CD8-positive, alpha-beta memory T cell (primary cell): Measurements from ENCODE around the gene PRR33. TPM values are rescaled to one million over a fixed set of nuclear protein-coding genes. Genes with fewer than 3 reads are reported as not detected.

Source experiments
- CTCF ChIA-PET: fragments of 350-600 bp; sonication (Branson Sonifier 250); formaldehyde crosslinking; loops from one replicate; lab custom pipeline; 2021; ENCODE audit warnings: antibody characterized with exemption; lab: Charles Lee
- POLR2A ChIA-PET: fragments of 350-600 bp; sonication (Branson Sonifier 250); formaldehyde crosslinking; loops from one replicate; lab custom pipeline; 2021; ENCODE audit warnings: antibody characterized with exemption; lab: Charles Lee
- DNase-seq, 5 donors: peaks; one replicate each; pipeline versions ENCODE4 v3.0.0 to v3.0.0-alpha.2; 2020 to 2022; ENCODE audit warnings: mixed read lengths in 1 of 5
- H3K27ac ChIP-seq: one replicate; pipeline ENCODE4 v1.7.0; 2013; ENCODE audit warnings: low read depth, mild to moderate bottlenecking, low read length, moderate library complexity
- H3K27me3 ChIP-seq: 2 replicates; pipeline ENCODE4 v1.7.0; 2013; ENCODE audit warnings: low read length, mild to moderate bottlenecking; ENCODE audit not compliant: insufficient read depth, poor library complexity, severe bottlenecking
- H3K36me3 ChIP-seq: 2 replicates; pipeline ENCODE4 v1.7.0; 2013; ENCODE audit warnings: mild to moderate bottlenecking, low read length, moderate library complexity; ENCODE audit not compliant: insufficient read depth
- H3K4me1 ChIP-seq: 2 replicates; pipeline ENCODE4 v1.7.0; 2013; ENCODE audit warnings: mild to moderate bottlenecking, low read length, moderate library complexity; ENCODE audit not compliant: insufficient read depth
- H3K4me3 ChIP-seq: 2 replicates; pipeline ENCODE4 v1.7.0; 2013; ENCODE audit warnings: mild to moderate bottlenecking, low read length
- H3K9me3 ChIP-seq: 2 replicates; pipeline ENCODE4 v1.7.0; 2013; ENCODE audit warnings: mild to moderate bottlenecking, low read length
- H3K27ac Mint-ChIP-seq, 8 donors: one replicate each; pipeline ENCODE4 v1.8.0; 2020 to 2021; ENCODE audit warnings: mixed read lengths in 8 of 8, mild to moderate bottlenecking in 6 of 8, inconsistent platforms in 3 of 8, moderate library complexity in 3 of 8
- H3K27me3 Mint-ChIP-seq, 2 donors: one replicate each; pipeline ENCODE4 v1.8.0; 2020 to 2021; ENCODE audit warnings: mixed read lengths in 2 of 2, mild to moderate bottlenecking in 1 of 2, moderate library complexity in 1 of 2
- H3K36me3 Mint-ChIP-seq, 3 donors: one replicate each; pipeline ENCODE4 v1.8.0; 2020 to 2021; ENCODE audit warnings: mixed read lengths in 3 of 3, inconsistent platforms in 1 of 3, mild to moderate bottlenecking in 1 of 3
- H3K4me1 Mint-ChIP-seq, 3 donors: one replicate each; pipeline ENCODE4 v1.8.0; 2020 to 2021; ENCODE audit warnings: mixed read lengths in 3 of 3, inconsistent platforms in 1 of 3, mild to moderate bottlenecking in 1 of 3
- H3K4me3 Mint-ChIP-seq, 7 donors: one replicate each; pipeline ENCODE4 v1.8.0; 2020 to 2021; ENCODE audit warnings: mixed read lengths in 7 of 7, mild to moderate bottlenecking in 6 of 7, moderate library complexity in 4 of 7, inconsistent platforms in 2 of 7
- H3K9me3 Mint-ChIP-seq, 5 donors: one replicate each; pipeline ENCODE4 v1.8.0; 2020 to 2022; ENCODE audit warnings: mixed read lengths in 5 of 5, mild to moderate bottlenecking in 3 of 5, moderate library complexity in 2 of 5, inconsistent platforms in 1 of 5
- polyA plus RNA-seq: library from polyadenylated mRNA; unstranded; fragments of 300-500 nt; fragmentation: Illumina TruSeq; gene quantifications from one replicate; pipeline ENCODE4 v1.2.3, GENCODE V29; 2021
- total RNA-seq, 2 experiments: library from RNA; stranded (reverse); gene quantifications; one replicate each; pipeline ENCODE4 v1.2.3, GENCODE V29; 2021

The PRR33 gene
- total and polyA plus RNA-seq, 3 experiments from 2014 or later, result 0.17 TPM; not detected in 2

DNA sequence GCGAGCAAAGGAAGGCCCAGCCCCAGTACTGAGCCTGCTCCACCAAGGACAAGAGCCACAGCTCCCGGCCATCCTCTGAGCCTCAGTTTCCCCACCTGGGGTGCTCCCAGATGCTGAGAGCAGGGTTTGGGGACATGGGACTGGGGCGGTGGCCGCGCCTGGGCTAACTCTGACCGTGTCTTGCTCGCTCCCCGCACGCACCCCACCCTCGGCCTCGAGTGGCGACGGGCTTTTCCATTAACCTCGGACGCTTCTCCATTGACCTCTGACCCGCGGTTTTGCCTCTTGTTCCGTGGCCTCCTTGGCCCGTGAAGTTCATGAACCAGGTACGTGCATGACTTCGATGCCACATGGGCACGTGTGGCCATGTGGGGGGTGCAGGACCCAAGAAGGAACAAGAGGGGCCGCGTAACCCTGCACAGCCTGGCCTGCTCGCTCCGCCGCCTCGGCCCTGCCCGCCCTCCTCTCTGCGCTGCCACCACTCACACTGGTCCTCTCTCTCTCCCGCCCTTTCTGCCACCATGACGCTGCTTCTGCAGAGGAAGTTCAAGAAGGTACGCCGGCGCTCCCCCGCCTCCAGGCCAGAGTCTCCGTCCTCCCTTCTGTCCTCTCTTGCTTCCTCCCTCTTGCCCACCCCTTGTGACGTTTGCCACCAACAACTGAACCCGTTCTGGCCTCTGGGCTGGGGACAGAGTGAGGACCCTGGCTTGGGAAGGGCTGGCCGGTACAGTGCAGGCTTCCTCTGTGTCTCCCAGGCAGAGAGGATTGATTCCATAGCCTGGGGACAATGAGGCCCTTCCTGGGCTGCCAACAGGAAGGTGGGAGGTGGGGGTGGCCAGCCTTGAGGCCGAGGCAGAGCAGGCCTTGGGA is 34.7 kb upstream of the PRR33 start:
- Mint-ChIP-seq H3K27ac (peak overlapping the region in 1 of 8 donors; percentile 29), H3K9me3 (no peaks in the 10 kb centered on the region), H3K4me1 (peaks cover 5 to 12% (median 11%) of the 10 kb centered on the region in 3 donors), H3K4me3 (no peak overlapping the region), H3K27me3 (peaks cover 10 to 11% of the 10 kb centered on the region in 2 donors), H3K36me3 (no peaks in the 10 kb centered on the region)
- Histone ChIP-seq H3K4me3 (no peak overlapping the region), H3K9me3 (no peaks in the 10 kb centered on the region), H3K4me1 (no peaks in the 10 kb centered on the region), H3K36me3 (no peaks in the 10 kb centered on the region), H3K27ac (no peak overlapping the region), H3K27me3 (no peaks in the 10 kb centered on the region)
- DNase-seq, result no peak
- POLR2A ChIA-PET, result no interaction called here
- CTCF ChIA-PET, result no interaction called here

DNA sequence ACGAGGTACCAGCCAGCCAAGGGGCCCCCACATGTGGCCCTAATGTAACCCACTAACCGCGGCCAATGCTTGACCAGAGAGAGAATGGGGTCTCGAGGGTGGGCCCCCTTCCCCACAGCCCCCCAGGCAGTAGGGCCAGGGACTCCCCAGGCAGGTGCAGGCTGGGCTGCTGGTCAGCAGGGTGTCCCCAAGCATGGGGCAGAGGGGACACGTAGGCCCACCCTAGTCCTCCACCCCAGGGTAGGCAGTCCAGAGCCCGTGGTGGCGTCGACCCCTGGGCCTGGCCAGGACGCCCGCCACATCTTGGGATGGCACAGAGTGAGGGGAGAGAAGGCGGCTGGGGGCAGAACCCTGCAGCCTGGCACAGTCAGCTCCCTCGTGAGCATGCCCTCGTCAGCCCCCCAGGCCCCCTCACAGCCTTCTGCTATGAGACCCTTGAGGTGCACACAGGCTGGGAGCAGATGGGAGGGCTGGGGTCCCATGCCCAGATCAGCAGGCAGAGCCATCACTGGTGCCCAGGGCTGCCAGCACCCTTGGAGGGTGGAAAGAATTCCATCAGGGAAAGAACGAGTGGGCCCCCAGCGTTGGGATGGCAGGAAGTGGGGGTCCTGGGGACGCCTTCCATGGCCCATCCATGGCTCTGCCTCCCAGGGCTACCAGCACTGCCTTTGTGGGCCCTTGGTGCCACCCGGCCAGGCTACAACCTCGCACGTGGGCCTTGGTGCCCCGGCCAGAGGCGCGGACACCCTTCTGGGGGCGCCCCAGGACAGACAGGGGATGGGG is 33.9 kb upstream of the PRR33 start:
- H3K9me3 ChIP-seq, result no peaks in the 10 kb centered on the region
- Mint-ChIP-seq H3K27ac (no peak overlapping the region), H3K4me1 (peaks cover 4 to 15% (median 10%) of the 10 kb centered on the region in 3 donors), H3K4me3 (peak overlapping the region in 1 of 7 donors; percentile 36), H3K9me3 (no peaks in the 10 kb centered on the region), H3K27me3 (peaks cover 10 to 11% of the 10 kb centered on the region in 2 donors), H3K36me3 (no peaks in the 10 kb centered on the region)
- H3K27ac ChIP-seq, result no peak overlapping the region
- H3K27me3 ChIP-seq, result no peaks in the 10 kb centered on the region
- no peaks in the 10 kb centered on the region for H3K4me1 ChIP-seq
- no peak overlapping the region for H3K4me3 ChIP-seq
- H3K36me3 ChIP-seq, result no peaks in the 10 kb centered on the region
- ChIA-PET POLR2A (no interaction called here), CTCF (no interaction called here)
- DNase-seq, result no peak

DNA sequence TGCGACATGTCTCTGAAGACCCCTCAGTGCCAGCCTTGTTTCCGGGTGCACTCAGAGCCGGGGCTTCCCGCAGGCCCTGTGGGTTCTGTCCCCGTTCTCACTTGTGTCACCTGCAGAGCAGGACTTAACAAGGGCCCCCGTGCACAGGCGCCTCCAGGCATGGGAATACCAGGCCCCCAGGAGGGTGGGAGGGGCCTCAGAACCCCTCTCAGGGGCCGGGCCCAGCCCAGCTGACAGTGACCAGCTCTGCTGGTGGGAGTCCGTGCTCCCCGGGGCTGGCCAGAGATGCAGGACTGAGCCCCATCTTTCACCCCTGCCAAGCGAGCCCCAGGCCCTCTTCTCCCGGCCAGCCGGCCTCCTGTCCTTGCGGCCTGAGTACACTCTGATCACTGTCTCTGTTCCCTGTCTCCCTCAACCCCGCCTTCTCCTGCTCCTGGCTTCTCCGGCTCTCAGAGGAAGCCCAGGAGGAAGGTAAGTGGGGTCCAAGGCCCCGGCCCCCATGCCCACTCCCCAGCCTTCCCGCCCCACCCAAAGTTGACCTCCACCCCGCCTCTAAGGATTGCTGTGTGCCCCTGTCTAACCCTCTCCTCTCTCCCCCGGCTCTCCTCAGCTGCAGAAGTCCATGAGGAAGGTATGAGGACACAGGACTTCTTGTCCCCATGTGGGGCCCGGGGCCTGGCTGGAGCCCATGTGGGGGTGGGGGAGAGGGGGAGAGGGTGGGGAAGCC is 33.1 kb upstream of the PRR33 start:
- Histone ChIP-seq H3K4me1 (no peaks in the 10 kb centered on the region), H3K4me3 (no peak overlapping the region), H3K27ac (no peak overlapping the region), H3K27me3 (no peaks in the 10 kb centered on the region), H3K36me3 (no peaks in the 10 kb centered on the region), H3K9me3 (no peaks in the 10 kb centered on the region)
- DNase-seq, result no peak
- Mint-ChIP-seq H3K4me1 (peaks cover 0 to 11% (median 7%) of the 10 kb centered on the region in 3 donors), H3K36me3 (no peaks in the 10 kb centered on the region), H3K27me3 (peaks cover 10 to 11% of the 10 kb centered on the region in 2 donors), H3K27ac (no peak overlapping the region), H3K4me3 (no peak overlapping the region), H3K9me3 (no peaks in the 10 kb centered on the region)
- ChIA-PET POLR2A (no interaction called here), CTCF (no interaction called here)

DNA sequence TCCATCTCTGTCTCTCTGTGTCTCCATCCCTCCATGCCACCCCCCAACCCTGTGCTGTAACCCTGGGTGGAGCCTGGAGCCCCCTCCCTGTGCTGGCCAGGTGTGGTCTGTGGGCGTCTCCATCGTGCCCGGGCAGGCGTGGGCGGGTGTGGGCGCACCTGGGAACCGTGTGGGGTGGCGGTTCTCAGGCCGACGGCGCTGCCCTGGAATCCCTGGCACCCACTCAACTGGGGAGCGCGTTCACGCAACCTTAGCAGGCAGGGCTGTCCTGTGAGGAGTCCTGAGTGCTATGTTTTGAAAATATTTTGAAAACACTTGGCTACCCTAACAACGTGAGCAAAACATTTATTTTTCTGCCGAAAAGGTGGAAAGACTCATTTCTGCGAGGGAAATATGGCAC is 32.5 kb upstream of the PRR33 start:
- Histone ChIP-seq H3K9me3 (no peaks in the 10 kb centered on the region), H3K4me1 (no peaks in the 10 kb centered on the region), H3K4me3 (no peak overlapping the region), H3K27me3 (no peaks in the 10 kb centered on the region), H3K36me3 (no peaks in the 10 kb centered on the region), H3K27ac (no peak overlapping the region)
- no peak overlapping the region for H3K4me3 Mint-ChIP-seq
- H3K27me3 Mint-ChIP-seq, result peaks cover 10 to 11% of the 10 kb centered on the region in 2 donors
- ChIA-PET CTCF (no interaction called here), POLR2A (no interaction called here)
- H3K4me1 Mint-ChIP-seq, result peaks cover 0 to 14% (median 9%) of the 10 kb centered on the region in 3 donors
- no peaks in the 10 kb centered on the region for H3K36me3 Mint-ChIP-seq
- H3K27ac Mint-ChIP-seq, result no peak overlapping the region
- DNase-seq, result no peak
- H3K9me3 Mint-ChIP-seq, result no peaks in the 10 kb centered on the region

DNA sequence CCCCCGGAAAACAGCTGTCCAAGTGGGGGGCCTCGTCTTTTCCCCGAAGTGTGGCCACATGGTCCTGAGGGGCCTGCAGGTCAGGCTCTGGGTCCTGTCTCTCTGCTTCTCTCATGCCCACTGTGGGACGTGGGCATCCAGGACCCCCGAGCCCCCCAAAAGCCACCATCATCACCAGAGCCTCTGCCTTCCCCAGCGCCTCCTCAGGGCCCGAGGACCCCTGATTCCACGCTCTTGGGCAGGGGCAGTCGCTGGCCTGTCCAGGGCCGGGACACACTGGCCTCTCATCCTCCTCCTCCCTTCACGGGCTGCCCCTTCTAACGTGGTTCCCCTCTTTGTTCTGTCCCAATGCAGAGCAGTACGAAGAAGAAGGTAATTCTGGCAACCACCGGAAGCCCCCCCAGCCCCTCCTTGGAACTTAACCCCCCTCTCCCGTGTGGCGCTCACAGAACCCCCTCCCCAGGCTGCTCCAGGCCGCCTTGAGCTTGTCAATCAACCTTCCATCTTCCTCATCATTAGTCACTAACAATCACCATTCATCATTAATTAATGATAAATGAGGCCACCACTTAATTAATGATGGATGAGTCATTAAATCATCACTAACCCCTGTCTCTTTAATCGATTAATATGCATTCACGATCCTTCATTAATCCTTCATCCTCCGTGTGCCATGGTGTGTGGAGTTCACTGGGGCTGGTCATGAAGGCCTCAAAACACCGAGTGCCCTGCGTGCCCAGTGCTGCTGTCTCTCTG is 31.7 kb upstream of the PRR33 start:
- CTCF ChIA-PET, result interaction anchor here (1.1 kb wide), 1 partner anchor 41 kb away, joined by 4 read pairs; no protein-coding TSS in a partner anchor
- POLR2A ChIA-PET, result interaction anchor here (0.6 kb wide), 1 partner anchor 266 kb away, joined by 3 read pairs; no protein-coding TSS in a partner anchor

DNA sequence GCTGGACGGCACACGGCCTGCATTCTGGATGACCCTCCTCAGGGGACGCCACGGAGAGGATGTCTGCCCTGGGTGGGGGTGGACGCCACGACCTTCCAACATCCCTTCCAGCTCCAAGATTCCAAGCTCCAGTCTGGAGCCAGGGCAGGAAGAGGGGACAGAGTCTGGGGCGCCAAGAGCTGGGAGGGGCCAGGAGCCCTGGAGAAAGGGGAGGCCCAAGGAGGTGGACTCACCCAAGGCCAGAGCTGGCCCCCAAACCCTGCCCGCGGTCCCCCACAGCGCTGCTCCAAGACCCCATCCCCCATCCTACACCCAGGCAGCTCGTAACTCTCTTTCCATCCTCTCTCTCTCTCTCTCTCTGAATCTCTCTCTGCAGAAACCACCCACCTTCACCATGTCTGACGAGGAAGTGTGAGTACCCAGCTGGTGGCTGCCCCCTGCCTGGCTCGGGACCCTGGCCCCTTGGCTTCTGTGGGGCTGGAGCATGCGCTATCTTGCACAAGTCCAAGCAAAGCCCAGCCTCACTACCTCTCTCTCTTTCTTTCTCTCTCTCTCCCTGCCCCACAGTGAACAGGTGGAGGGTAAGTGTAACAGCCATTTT is 30.9 kb upstream of the PRR33 start:
- H3K27me3 Mint-ChIP-seq, result peaks cover 10 to 11% of the 10 kb centered on the region in 2 donors
- no peaks in the 10 kb centered on the region for H3K27me3 ChIP-seq
- no peaks in the 10 kb centered on the region for H3K9me3 ChIP-seq
- peaks cover 0 to 19% (median 11%) of the 10 kb centered on the region in 3 donors for H3K4me1 Mint-ChIP-seq
- no peak overlapping the region for H3K27ac ChIP-seq
- H3K4me3 Mint-ChIP-seq, result no peak overlapping the region
- no peaks in the 10 kb centered on the region for H3K4me1 ChIP-seq
- no peak overlapping the region for H3K4me3 ChIP-seq
- H3K27ac Mint-ChIP-seq, result peak overlapping the region in 2 of 8 donors; percentile 24 to 29
- no peaks in the 10 kb centered on the region for H3K9me3 Mint-ChIP-seq
- POLR2A ChIA-PET, result no interaction called here
- H3K36me3 ChIP-seq, result no peaks in the 10 kb centered on the region
- H3K36me3 Mint-ChIP-seq, result no peaks in the 10 kb centered on the region
- no peak for DNase-seq
- CTCF ChIA-PET, result interaction anchor here (0.6 to 1.6 kb wide), 4 partner anchors 14 to 229 kb away, joined by 3 to 10 read pairs (median 4); no protein-coding TSS in a partner anchor

More for the DNA sequence above, 31.7 kb upstream of the PRR33 start:
- H3K4me3 ChIP-seq, result no peak overlapping the region
- H3K27me3 ChIP-seq, result no peaks in the 10 kb centered on the region
- peaks cover 0 to 17% (median 11%) of the 10 kb centered on the region in 3 donors for H3K4me1 Mint-ChIP-seq
- no peaks in the 10 kb centered on the region for H3K9me3 ChIP-seq
- no peak for DNase-seq
- peak overlapping the region in 1 of 8 donors; percentile 84 for H3K27ac Mint-ChIP-seq
- no peaks in the 10 kb centered on the region for H3K9me3 Mint-ChIP-seq
- H3K4me3 Mint-ChIP-seq, result no peak overlapping the region
- no peak overlapping the region for H3K27ac ChIP-seq
- H3K4me1 ChIP-seq, result no peaks in the 10 kb centered on the region
- peaks cover 10 to 11% of the 10 kb centered on the region in 2 donors for H3K27me3 Mint-ChIP-seq
- no peaks in the 10 kb centered on the region for H3K36me3 ChIP-seq
- no peaks in the 10 kb centered on the region for H3K36me3 Mint-ChIP-seq

DNA sequence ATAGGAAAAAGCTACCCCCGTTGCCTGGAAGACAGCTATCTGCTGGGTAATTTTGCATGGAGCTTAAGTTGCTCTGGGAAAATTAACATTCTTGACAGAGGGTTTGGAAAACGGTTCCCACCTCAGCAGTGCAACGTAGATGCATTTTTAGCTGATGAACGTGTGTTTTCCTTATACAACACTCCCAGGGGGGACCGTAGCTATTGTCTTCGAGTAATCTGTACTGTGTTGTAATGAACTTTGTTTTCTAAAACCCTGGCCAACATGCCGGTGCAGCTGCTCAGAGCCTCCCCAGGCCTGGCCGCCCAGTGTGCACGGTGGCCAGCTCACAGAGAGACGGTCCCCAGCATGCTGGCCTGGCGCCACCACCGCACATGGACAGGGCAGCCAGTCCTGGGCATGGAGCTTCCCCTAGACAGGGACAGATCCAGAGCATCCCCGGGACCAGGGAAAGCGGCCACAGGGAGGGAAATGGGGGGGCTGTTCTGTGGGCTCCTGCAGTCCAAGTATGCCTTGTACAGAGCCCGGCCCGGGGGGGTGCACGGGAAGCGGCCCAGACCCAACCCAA is 30.0 kb upstream of the PRR33 start:
- H3K9me3 ChIP-seq, result no peaks in the 10 kb centered on the region
- Mint-ChIP-seq H3K27ac (peak overlapping the region in 1 of 8 donors; percentile 20), H3K36me3 (no peaks in the 10 kb centered on the region), H3K27me3 (peaks cover 9 to 10% of the 10 kb centered on the region in 2 donors), H3K9me3 (no peaks in the 10 kb centered on the region), H3K4me1 (peaks cover 0 to 25% (median 11%) of the 10 kb centered on the region in 3 donors), H3K4me3 (no peak overlapping the region)
- H3K36me3 ChIP-seq, result no peaks in the 10 kb centered on the region
- H3K27ac ChIP-seq, result no peak overlapping the region
- ChIA-PET POLR2A (no interaction called here), CTCF (interaction anchor here (0.9 to 1.6 kb wide), 4 partner anchors 31 to 228 kb away, joined by 3 to 10 read pairs (median 4); no protein-coding TSS in a partner anchor)
- H3K4me3 ChIP-seq, result no peak overlapping the region
- H3K4me1 ChIP-seq, result no peaks in the 10 kb centered on the region
- no peak for DNase-seq
- no peaks in the 10 kb centered on the region for H3K27me3 ChIP-seq
